Testis (tissue), 2 donors: ENCODE measurements around the gene PARD6B.

Experiments
- CTCF ChIP-seq, 3 experiments: fragments of 450-650 bp in 2 of 3; fragments of 200-600 bp in 1 of 3; sonication (generic) in 1 of 3; IDR thresholded peaks; one replicate each; pipeline ENCODE4 v1.5.1; 2016 to 2019; ENCODE audit warnings: antibody characterized with exemption in 3 of 3, mild to moderate bottlenecking in 2 of 3, moderate library complexity in 1 of 3
- POLR2A ChIP-seq: fragments of 450-650 bp; IDR thresholded peaks from one replicate; pipeline ENCODE4 v1.6.1; 2017; ENCODE audit warnings: antibody characterized with exemption, mild to moderate bottlenecking, moderate library complexity

- TF ChIP-seq CTCF (IDR thresholded peaks at IDR 0.05) (no peak), POLR2A (no peak)
Measured at GRCh38 chr20:50792708-50793574, 61.6 kb downstream of the PARD6B start.
